PFSK-1 (cell line): ENCODE results near the gene LEFTY2.

ENCODE experiments used
- FOXP2 ChIP-seq: optimal IDR thresholded peaks from 2 replicates; pipeline ENCODE3; 2011; ENCODE audit warnings: borderline replicate concordance, control low read depth, inconsistent platforms; ENCODE audit not compliant: insufficient read depth; ENCODE audit errors: extremely low read length, extremely low read depth
- POLR2AphosphoS5 ChIP-seq: IDR thresholded peaks from 2 replicates; pipeline ENCODE4 v1.6.1; 2012; ENCODE audit warnings: low read depth, mild to moderate bottlenecking, control low read depth, low read length, moderate library complexity
- SIN3A ChIP-seq: IDR thresholded peaks from 2 replicates; pipeline ENCODE4 v1.6.1; 2012; ENCODE audit warnings: mild to moderate bottlenecking, low read length, moderate library complexity, borderline replicate concordance; ENCODE audit not compliant: insufficient read depth
- TAF1 ChIP-seq: IDR thresholded peaks from 2 replicates; pipeline ENCODE4 v1.6.1; 2012; ENCODE audit warnings: low read length, control low read depth, borderline replicate concordance; ENCODE audit not compliant: insufficient read depth
- TF ChIP-seq, protein P1 (sequence below), 2 experiments: IDR thresholded peaks; 2 replicates each; pipeline versions ENCODE4 v1.6.1 to v1.8.0; 2011 to 2012; ENCODE audit warnings: low read depth in 2 of 2, low read length in 2 of 2, control low read depth in 1 of 2, inconsistent platforms in 1 of 2, mild to moderate bottlenecking in 1 of 2, moderate library complexity in 1 of 2; ENCODE audit not compliant: insufficient read depth in 1 of 2

Gene LEFTY2

DNA sequence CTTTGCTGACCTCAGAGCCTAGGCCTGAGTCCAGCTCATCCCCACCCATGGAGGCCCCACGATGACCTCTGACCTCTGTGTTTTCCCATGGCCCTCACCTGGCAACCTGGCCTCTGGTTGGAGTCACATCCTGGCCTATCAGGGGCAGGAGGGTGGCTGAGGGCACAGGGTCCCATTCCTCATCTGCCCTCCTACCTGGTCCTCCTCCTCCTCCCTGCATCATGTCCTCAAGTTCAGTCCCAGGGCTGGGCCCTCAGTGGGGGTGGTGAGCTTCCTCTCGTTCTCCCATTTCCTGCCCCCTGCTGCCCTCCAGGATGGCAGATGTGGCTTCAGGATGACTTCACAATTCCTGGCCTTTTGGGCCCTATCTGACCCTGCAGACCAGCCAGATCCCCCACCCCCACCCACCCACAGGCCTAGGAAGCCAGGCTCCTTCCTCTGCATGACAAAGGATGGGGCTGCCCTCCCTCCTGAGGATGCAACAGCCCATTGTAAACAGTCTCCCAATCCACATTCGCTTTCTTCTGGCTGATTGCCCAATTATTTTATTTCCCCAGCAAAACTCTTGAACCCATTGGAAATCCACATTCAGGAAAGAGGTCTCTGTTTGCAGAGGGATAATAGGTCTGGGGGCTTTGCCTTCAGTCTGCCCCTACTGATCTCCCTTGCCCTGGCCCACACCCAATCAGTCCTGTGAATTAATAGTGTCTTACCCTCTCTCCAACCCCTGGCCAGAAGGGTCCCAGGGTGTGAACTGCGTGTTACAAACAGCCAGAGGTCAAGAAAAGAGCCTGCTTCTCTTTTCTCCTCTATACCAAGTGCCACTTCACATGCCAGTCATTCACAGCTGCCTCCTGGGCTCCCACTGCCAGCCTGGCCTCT, 41.7 kb downstream of the LEFTY2 start:
- TF ChIP-seq FOXP2 (no peak), POLR2AphosphoS5 (no peak)

DNA sequence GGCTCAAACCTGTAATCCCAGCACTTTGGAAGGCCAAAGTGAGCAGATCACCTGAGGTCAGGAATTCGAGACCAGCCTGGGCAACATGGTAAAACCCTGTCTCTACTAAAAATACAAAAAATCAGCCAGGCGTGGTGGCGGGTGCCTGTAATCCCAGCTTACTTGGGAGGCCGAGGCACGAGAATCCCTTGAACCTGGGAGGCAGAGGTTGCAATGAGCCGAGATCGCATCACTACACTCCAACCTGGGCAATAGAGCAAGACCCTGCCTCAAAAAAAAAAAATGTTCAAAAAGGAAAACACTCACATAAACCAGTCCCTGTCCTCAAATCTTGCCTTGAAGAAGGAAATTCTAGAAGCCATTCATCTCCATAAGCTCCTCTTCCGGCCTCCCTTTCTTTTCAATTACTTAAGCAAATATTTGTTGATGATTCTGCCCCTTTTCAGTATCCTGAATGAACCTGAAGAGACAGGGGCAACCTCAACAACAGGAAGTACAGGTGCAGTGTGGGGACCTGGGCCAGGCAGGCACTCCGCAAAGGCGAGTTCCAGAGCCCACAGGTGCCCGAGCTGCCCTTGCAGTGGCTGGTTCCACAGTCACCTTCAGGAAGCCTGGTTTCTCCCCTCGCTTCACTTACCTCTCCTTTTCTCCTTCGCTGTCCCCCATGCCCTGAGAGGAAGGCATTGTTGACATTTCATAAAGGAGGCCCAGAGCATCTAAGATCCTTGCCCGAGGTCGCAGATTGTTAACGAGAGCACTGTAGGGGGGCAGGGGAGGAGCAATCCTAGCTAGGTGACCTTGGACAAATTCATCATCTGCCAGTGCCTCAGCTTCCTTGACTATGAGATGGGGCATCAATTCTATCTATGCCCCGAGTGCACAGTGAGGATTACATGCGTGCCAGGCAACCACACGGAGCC, 43.2 kb downstream of the LEFTY2 start:
- TF ChIP-seq TAF1 (no peak), POLR2AphosphoS5 (no peak), SIN3A (no peak)
- TF ChIP-seq, protein P1, sequence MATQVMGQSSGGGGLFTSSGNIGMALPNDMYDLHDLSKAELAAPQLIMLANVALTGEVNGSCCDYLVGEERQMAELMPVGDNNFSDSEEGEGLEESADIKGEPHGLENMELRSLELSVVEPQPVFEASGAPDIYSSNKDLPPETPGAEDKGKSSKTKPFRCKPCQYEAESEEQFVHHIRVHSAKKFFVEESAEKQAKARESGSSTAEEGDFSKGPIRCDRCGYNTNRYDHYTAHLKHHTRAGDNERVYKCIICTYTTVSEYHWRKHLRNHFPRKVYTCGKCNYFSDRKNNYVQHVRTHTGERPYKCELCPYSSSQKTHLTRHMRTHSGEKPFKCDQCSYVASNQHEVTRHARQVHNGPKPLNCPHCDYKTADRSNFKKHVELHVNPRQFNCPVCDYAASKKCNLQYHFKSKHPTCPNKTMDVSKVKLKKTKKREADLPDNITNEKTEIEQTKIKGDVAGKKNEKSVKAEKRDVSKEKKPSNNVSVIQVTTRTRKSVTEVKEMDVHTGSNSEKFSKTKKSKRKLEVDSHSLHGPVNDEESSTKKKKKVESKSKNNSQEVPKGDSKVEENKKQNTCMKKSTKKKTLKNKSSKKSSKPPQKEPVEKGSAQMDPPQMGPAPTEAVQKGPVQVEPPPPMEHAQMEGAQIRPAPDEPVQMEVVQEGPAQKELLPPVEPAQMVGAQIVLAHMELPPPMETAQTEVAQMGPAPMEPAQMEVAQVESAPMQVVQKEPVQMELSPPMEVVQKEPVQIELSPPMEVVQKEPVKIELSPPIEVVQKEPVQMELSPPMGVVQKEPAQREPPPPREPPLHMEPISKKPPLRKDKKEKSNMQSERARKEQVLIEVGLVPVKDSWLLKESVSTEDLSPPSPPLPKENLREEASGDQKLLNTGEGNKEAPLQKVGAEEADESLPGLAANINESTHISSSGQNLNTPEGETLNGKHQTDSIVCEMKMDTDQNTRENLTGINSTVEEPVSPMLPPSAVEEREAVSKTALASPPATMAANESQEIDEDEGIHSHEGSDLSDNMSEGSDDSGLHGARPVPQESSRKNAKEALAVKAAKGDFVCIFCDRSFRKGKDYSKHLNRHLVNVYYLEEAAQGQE (IDR thresholded peaks at IDR 0.05; ENCODE audit: insufficient read depth in 1 of 2, low read depth in 2 of 2, low read length in 2 of 2) = no peak

DNA sequence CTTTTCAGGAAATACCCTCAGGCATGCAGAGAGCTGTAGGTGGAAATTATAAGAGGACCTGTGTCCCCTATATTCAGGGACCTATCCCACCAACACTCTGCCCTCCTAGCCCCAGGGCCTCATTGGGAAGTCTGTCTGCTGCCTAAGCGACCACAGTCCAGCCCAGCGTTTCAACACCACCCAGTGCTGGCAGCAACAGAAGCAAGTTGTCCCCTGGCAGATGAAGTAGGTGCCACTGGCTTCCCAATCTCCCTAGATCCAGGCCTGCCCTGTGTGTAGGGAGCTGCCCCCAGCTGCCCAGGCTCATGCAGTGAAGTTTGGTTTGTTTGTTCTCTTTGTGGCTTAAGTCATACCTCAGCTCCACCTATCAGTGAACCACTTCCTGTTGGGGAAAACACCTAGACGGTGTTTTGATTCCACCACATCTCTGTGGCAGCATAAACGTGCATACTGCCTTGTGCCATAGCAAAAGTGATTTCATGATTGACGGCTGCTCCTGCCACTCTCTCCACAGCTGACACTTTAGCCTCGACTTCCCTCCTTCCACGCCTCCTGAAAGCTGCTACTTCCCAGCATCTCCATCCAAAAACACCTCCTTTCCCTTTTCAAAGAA, 44.0 kb downstream of the LEFTY2 start:
- TF ChIP-seq SIN3A (no peak), FOXP2 (no peak), POLR2AphosphoS5 (no peak), TAF1 (no peak)
- TF ChIP-seq, protein P1 (IDR thresholded peaks at IDR 0.05; ENCODE audit: insufficient read depth in 1 of 2, low read depth in 2 of 2, low read length in 2 of 2) = no peak

DNA sequence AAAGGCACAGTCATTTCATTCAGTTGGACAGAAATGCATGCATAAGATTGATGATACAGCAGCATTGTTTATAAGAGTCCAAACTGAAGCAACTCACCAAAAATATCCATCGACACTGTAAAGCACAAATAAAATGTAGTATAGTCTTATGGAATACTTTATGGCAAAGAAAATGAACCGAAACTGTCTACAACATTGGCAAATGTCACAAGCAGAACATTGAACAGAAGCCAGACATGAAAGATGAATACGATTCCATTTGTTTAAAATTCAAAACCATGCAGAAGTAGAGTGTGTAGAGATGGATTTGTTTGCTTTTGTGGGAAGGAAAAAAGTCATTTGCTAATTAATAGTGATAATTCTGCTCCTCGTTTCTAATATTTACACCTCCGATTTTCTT, 44.5 kb downstream of the LEFTY2 start:
- TF ChIP-seq POLR2AphosphoS5 (no peak), TAF1 (no peak), SIN3A (no peak), FOXP2 (no peak)
- TF ChIP-seq, protein P1 (IDR thresholded peaks at IDR 0.05; ENCODE audit: insufficient read depth in 1 of 2, low read depth in 2 of 2, low read length in 2 of 2) = no peak

DNA sequence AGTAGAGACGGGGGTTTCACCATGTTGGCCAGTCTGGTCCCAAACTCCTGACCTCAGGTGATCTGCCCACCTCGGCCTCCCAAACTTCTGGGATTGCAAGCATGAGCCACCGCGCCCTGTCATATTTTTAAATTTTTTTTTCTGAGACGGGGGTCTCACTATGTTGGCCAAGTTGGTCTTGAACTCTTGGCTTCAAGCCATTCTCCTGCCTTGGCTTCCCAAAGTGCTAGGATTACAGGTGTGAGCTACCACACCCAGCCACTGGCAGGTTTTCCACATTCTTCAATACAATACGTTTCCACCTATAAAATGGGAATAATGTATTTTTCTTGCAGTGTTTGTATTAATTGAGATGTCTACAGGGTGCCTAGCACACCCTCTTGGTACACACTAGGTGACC, 48.7 kb downstream of the LEFTY2 start:
- TF ChIP-seq SIN3A (no peak), FOXP2 (no peak), POLR2AphosphoS5 (no peak), TAF1 (no peak)
- TF ChIP-seq, protein P1 (IDR thresholded peaks at IDR 0.05; ENCODE audit: insufficient read depth in 1 of 2, low read depth in 2 of 2, low read length in 2 of 2) = no peak
